ENCODE measurements around the gene AOPEP.

GRCh38 chr9:94829380-94830070 lies 103.0 kb downstream of the AOPEP start:
- TF ChIP-seq POLR2A (IDR thresholded peaks at IDR 0.05; ENCODE audit: low read depth) (no peak), CTCF (IDR thresholded peaks at IDR 0.05) (no peak), POLR2AphosphoS5 (IDR thresholded peaks at IDR 0.05) (no peak), EP300 (IDR thresholded peaks at IDR 0.05) (no peak)

Data from esophagus muscularis mucosa (tissue), 4 donors.